ENCODE data around the gene CADPS.

Gene CADPS

DNA sequence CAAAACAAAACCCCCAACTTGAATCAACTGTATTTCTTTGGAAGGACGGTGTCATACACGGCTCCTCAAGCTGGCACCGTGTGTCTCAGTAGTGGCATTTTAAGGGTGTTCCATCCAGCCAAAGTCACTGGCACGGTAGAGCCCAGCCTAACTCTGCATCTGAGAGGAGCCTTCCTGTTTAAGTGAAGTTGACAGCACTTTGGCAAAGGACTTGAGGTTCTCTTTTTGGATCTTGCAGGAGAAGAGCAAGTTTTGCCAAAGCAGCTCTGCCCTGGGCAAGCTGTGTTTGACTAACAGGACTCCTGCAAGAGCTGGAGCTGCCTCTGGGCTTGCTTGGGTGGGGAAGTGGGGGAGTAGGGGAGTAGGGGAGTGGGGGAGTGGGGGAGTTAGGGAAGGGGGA, 392.3 kb downstream of the CADPS start:
- H3K27me3 ChIP-seq: no peaks in the 10 kb centered on the region
- TF ChIP-seq, protein P1, sequence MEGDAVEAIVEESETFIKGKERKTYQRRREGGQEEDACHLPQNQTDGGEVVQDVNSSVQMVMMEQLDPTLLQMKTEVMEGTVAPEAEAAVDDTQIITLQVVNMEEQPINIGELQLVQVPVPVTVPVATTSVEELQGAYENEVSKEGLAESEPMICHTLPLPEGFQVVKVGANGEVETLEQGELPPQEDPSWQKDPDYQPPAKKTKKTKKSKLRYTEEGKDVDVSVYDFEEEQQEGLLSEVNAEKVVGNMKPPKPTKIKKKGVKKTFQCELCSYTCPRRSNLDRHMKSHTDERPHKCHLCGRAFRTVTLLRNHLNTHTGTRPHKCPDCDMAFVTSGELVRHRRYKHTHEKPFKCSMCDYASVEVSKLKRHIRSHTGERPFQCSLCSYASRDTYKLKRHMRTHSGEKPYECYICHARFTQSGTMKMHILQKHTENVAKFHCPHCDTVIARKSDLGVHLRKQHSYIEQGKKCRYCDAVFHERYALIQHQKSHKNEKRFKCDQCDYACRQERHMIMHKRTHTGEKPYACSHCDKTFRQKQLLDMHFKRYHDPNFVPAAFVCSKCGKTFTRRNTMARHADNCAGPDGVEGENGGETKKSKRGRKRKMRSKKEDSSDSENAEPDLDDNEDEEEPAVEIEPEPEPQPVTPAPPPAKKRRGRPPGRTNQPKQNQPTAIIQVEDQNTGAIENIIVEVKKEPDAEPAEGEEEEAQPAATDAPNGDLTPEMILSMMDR (IDR thresholded peaks at IDR 0.05): no peak
- no peaks in the 10 kb centered on the region for H3K9me3 ChIP-seq
- no peaks in the 10 kb centered on the region for H3K36me3 ChIP-seq
- no peak overlapping the region for H3K27ac ChIP-seq
- H3K4me3 ChIP-seq (ENCODE audit: low read depth in 1 of 2, low read length in 1 of 2): no peak overlapping the region
- no peaks in the 10 kb centered on the region for H3K4me1 ChIP-seq (ENCODE audit: control insufficient read depth in 1 of 2, insufficient read depth in 1 of 2, low read depth in 1 of 2, low read length in 1 of 2)

GRCh38 chr3:62481962-62482361, 393.3 kb downstream of the CADPS start:
- Histone ChIP-seq H3K4me3 (ENCODE audit: low read depth in 1 of 2, low read length in 1 of 2) (no peak overlapping the region), H3K36me3 (no peaks in the 10 kb centered on the region), H3K27me3 (no peaks in the 10 kb centered on the region), H3K9me3 (no peaks in the 10 kb centered on the region), H3K27ac (no peak overlapping the region), H3K4me1 (ENCODE audit: control insufficient read depth in 1 of 2, insufficient read depth in 1 of 2, low read depth in 1 of 2, low read length in 1 of 2) (no peaks in the 10 kb centered on the region)
- TF ChIP-seq, protein P1 (IDR thresholded peaks at IDR 0.05): no peak

GRCh38 chr3:62480056-62480455, 395.2 kb downstream of the CADPS start:
- no peaks in the 10 kb centered on the region for H3K4me1 ChIP-seq (ENCODE audit: control insufficient read depth in 1 of 2, insufficient read depth in 1 of 2, low read depth in 1 of 2, low read length in 1 of 2)
- no peaks in the 10 kb centered on the region for H3K36me3 ChIP-seq
- no peak overlapping the region for H3K4me3 ChIP-seq (ENCODE audit: low read depth in 1 of 2, low read length in 1 of 2)
- TF ChIP-seq, protein P1 (IDR thresholded peaks at IDR 0.05): no peak
- H3K27me3 ChIP-seq: no peaks in the 10 kb centered on the region
- H3K9me3 ChIP-seq: no peaks in the 10 kb centered on the region
- no peak overlapping the region for H3K27ac ChIP-seq

GRCh38 chr3:62479326-62479725, 395.9 kb downstream of the CADPS start:
- TF ChIP-seq, protein P1 (IDR thresholded peaks at IDR 0.05): no peak
- no peaks in the 10 kb centered on the region for H3K27me3 ChIP-seq
- no peaks in the 10 kb centered on the region for H3K9me3 ChIP-seq
- no peak overlapping the region for H3K27ac ChIP-seq
- H3K4me3 ChIP-seq (ENCODE audit: low read depth in 1 of 2, low read length in 1 of 2): no peak overlapping the region
- no peaks in the 10 kb centered on the region for H3K4me1 ChIP-seq (ENCODE audit: control insufficient read depth in 1 of 2, insufficient read depth in 1 of 2, low read depth in 1 of 2, low read length in 1 of 2)
- no peaks in the 10 kb centered on the region for H3K36me3 ChIP-seq

DNA sequence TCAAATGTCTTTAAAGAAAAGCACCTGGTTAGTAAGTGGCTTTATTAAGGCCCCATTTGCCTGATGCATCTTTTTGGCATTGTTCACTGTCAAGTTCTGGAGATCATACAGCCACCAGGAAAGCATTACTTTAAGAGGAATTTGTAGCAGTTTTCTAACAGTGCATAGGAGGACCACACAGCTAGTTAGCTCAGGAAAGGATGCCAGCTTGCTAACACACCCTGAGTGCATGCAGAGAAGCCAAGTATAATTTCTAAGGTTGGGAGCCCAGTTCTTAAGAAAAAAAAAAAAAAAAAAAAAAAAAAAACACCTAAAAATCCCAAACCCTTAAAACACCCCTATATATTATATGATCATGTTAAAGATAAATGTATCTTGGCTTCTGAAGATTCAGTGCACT, 399.9 kb downstream of the CADPS start:
- TF ChIP-seq, protein P1 (IDR thresholded peaks at IDR 0.05): no peak
- H3K4me1 ChIP-seq (ENCODE audit: control insufficient read depth in 1 of 2, insufficient read depth in 1 of 2, low read depth in 1 of 2, low read length in 1 of 2): no peaks in the 10 kb centered on the region
- H3K36me3 ChIP-seq: no peaks in the 10 kb centered on the region
- H3K27ac ChIP-seq: no peak overlapping the region
- no peak overlapping the region for H3K4me3 ChIP-seq (ENCODE audit: low read depth in 1 of 2, low read length in 1 of 2)
- H3K9me3 ChIP-seq: no peaks in the 10 kb centered on the region
- H3K27me3 ChIP-seq: no peaks in the 10 kb centered on the region

All from neutrophil (primary cell).